Measurements from ENCODE around the gene MBD3L4.

DNA sequence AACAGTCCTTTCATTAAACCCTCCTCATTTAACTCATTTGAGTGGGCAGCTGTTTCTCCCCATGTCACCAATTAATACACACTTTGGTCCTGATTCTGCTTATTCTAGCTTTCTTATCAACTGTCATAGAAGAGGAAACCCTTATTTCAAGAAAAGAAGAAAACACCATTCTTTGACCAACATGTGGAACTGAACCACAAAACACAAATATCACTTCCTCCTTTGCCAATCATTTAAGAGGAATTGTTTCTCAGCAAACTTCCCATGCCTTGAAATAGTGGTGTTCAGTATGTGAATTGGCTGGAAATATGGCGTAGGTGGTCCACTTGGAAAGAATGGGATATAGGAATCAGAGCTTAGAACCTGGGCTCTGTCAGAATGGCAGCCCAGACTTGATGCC, 39.2 kb downstream of the MBD3L4 start:
- TF ChIP-seq, protein P1, sequence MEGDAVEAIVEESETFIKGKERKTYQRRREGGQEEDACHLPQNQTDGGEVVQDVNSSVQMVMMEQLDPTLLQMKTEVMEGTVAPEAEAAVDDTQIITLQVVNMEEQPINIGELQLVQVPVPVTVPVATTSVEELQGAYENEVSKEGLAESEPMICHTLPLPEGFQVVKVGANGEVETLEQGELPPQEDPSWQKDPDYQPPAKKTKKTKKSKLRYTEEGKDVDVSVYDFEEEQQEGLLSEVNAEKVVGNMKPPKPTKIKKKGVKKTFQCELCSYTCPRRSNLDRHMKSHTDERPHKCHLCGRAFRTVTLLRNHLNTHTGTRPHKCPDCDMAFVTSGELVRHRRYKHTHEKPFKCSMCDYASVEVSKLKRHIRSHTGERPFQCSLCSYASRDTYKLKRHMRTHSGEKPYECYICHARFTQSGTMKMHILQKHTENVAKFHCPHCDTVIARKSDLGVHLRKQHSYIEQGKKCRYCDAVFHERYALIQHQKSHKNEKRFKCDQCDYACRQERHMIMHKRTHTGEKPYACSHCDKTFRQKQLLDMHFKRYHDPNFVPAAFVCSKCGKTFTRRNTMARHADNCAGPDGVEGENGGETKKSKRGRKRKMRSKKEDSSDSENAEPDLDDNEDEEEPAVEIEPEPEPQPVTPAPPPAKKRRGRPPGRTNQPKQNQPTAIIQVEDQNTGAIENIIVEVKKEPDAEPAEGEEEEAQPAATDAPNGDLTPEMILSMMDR (IDR thresholded peaks at IDR 0.05) = no peak
- TF ChIP-seq POLR2A (IDR thresholded peaks at IDR 0.05) = no peak
